ENCODE data around the gene PLIN1.

Gene PLIN1

DNA sequence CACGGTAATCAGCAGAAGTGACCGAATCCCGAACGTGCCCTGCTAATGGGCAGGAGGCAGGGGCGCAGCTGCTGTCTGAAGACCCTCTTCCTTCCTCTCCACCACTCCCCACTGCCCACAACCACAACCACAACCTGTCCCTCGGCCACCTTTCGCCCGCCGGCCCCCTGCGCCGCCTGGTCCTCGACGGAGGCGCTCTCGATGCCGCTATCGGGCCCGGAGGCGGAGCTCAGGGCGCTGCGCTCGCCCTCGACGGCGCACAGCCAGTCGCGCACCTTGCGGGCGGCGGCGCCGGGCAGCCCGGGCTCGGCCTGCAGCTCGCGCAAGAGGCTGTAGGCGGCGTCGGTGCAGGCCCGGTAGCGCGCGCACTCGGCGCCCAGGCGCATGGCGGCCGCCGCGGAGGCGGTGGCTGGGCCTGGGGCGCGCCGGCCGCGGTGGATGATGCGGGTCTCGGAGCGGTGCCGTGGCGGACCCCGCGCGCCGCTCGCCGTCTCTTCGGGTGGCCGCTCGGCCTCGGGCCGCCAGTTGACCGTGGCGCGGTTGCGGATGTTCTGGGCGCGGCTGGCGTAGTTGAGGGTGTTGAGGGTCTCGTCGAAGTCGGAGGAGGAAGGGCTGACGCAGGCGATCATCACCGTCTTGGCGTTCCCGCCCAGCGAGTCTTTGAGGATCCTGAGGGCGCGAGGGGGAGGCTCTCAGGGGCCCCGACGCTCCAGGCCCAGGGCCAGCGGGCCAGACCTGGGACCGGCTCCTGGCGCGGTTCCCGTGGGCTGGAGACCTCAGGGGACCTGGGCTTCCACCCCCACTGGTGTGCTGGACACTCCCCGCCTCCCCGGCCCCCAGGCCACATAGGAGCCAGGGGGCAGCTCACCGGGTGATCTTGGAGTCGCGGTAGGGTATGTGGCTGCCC is 30.8 kb downstream of the PLIN1 start:
- H3K27me3 ChIP-seq (replicated peaks in 2 of 5; ENCODE audit: control insufficient read depth in 4 of 5, insufficient read depth in 5 of 5, low read length in 4 of 5) = no peaks in the 10 kb centered on the region
- H3K36me3 ChIP-seq (ENCODE audit: control insufficient read depth in 4 of 4, insufficient read depth in 4 of 4, low read length in 3 of 4) = peaks cover 0 to 37% (median 13%) of the 10 kb centered on the region in 4 experiments
- no peaks in the 10 kb centered on the region for H3K9me3 ChIP-seq (ENCODE audit: control extremely low read depth in 1 of 5, control insufficient read depth in 4 of 5, insufficient read depth in 2 of 5, low read depth in 1 of 5, low read length in 4 of 5)
- CTCF ChIA-PET = interaction anchor here (0.6 to 2.6 kb wide), 7 partner anchors 10 to 391 kb away, joined by 3 to 19 read pairs (median 3); no protein-coding TSS in a partner anchor
- peaks cover 0 to 2% (median 0%) of the 10 kb centered on the region in 4 experiments for H3K4me1 ChIP-seq (ENCODE audit: control extremely low read depth in 1 of 4, control insufficient read depth in 4 of 4, insufficient read depth in 4 of 4, low read length in 3 of 4)
- WGBS (ENCODE audit: insufficient coverage) = 97% methylated on average over 77 of the region's 102 CpGs
- H3K4me3 ChIP-seq (ENCODE audit: control insufficient read depth in 1 of 7, extremely low read depth in 1 of 7, insufficient read depth in 4 of 7, low read depth in 2 of 7, low read length in 6 of 7) = no peak overlapping the region
- no peak overlapping the region for H3K27ac ChIP-seq (ENCODE audit: insufficient read depth in 1 of 2, low read depth in 1 of 2, low read length in 2 of 2, poor library complexity in 1 of 2, severe bottlenecking in 2 of 2)
- DNase-seq = no peak
- POLR2A ChIA-PET = no interaction called here

DNA sequence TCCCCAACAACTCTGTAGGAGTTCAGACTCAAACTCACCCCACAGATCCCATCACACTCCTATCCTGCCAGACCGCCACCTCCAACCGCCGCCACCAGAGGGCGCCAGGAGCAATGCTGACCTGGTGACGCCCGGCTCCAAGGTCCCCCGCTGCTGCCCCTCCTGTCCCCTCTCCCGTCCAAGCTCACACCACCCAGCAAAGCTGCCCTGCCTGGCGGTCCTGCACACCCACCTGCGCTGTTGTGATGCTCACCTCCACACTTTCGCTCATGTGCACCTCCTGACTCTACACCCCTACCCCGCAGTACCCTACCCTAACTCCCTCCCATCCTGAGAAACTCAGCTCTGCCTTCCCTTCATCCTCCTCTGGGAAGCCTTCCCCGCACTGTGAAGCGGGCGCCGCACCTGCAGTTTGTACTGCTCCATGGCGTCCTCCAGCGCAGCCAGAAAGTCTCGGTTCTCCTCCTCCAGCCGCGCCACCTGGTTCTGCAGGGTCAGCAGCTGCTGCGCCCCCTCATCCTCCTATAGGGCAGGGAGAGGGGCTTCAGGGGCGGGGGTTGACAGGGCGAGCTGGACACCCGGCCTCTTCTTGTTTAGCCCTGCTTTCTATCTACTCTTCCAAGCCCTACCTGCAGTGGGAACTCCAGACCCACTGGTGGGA is 31.8 kb downstream of the PLIN1 start:
- 46% methylated on average over 15 of the region's 25 CpGs for WGBS (ENCODE audit: insufficient coverage)
- POLR2A ChIA-PET = no interaction called here
- H3K36me3 ChIP-seq (ENCODE audit: control insufficient read depth in 4 of 4, insufficient read depth in 4 of 4, low read length in 3 of 4) = peaks cover 0 to 36% (median 13%) of the 10 kb centered on the region in 4 experiments
- H3K4me1 ChIP-seq (ENCODE audit: control extremely low read depth in 1 of 4, control insufficient read depth in 4 of 4, insufficient read depth in 4 of 4, low read length in 3 of 4) = peaks cover 0 to 2% (median 0%) of the 10 kb centered on the region in 4 experiments
- H3K4me3 ChIP-seq (ENCODE audit: control insufficient read depth in 1 of 7, extremely low read depth in 1 of 7, insufficient read depth in 4 of 7, low read depth in 2 of 7, low read length in 6 of 7) = no peak overlapping the region
- H3K27me3 ChIP-seq (replicated peaks in 2 of 5; ENCODE audit: control insufficient read depth in 4 of 5, insufficient read depth in 5 of 5, low read length in 4 of 5) = no peaks in the 10 kb centered on the region
- CTCF ChIA-PET = interaction anchor here (1.1 to 2.6 kb wide), 6 partner anchors 11 to 121 kb away, joined by 3 to 19 read pairs (median 6); no protein-coding TSS in a partner anchor
- no peak overlapping the region for H3K27ac ChIP-seq (ENCODE audit: insufficient read depth in 1 of 2, low read depth in 1 of 2, low read length in 2 of 2, poor library complexity in 1 of 2, severe bottlenecking in 2 of 2)
- H3K9me3 ChIP-seq (ENCODE audit: control extremely low read depth in 1 of 5, control insufficient read depth in 4 of 5, insufficient read depth in 2 of 5, low read depth in 1 of 5, low read length in 4 of 5) = no peaks in the 10 kb centered on the region
- peak; percentile 49 to 64 (median 58) for DNase-seq

DNA sequence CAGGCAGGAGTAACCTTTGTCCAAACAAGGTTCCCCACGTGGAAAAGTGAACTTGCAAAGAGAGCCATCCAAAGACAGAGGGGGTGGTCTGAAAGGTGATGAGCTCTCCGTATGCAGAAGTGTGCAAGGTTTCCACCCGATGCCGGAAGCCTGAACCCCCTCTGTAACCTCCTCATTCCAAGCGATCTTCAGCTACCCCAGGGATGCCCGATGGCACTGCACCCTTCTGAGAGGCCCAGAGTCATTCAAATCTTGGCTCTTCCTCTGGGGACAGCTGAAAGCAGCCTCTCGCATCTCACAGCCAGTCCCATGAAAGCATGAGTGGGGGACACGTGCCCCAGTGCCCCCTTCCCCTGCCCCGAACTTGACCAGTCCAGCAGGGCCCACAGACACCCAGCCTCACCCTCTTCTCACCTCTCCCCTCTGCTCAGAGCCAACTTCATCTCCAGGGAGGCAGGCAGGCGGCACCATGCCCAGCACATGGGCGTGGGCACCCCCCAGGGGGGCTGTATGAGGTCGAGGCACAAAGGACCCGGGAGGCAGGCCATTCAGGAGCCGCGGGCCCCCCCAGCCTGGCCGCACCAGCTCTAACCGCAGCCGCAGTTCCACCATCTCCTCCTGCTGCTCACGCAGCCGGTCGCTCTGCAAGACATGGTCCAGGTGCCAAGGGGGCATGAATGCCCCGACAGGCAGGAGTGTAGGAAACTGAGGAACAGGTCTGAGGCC is 32.6 kb downstream of the PLIN1 start:
- Histone ChIP-seq H3K27me3 (replicated peaks in 2 of 5; ENCODE audit: control insufficient read depth in 4 of 5, insufficient read depth in 5 of 5, low read length in 4 of 5) (no peaks in the 10 kb centered on the region), H3K9me3 (ENCODE audit: control extremely low read depth in 1 of 5, control insufficient read depth in 4 of 5, insufficient read depth in 2 of 5, low read depth in 1 of 5, low read length in 4 of 5) (no peaks in the 10 kb centered on the region), H3K36me3 (ENCODE audit: control insufficient read depth in 4 of 4, insufficient read depth in 4 of 4, low read length in 3 of 4) (peaks cover 0 to 39% (median 12%) of the 10 kb centered on the region in 4 experiments), H3K4me3 (ENCODE audit: control insufficient read depth in 1 of 7, extremely low read depth in 1 of 7, insufficient read depth in 4 of 7, low read depth in 2 of 7, low read length in 6 of 7) (no peak overlapping the region), H3K4me1 (ENCODE audit: control extremely low read depth in 1 of 4, control insufficient read depth in 4 of 4, insufficient read depth in 4 of 4, low read length in 3 of 4) (peaks cover 0 to 2% (median 0%) of the 10 kb centered on the region in 4 experiments), H3K27ac (ENCODE audit: insufficient read depth in 1 of 2, low read depth in 1 of 2, low read length in 2 of 2, poor library complexity in 1 of 2, severe bottlenecking in 2 of 2) (no peak overlapping the region)
- DNase-seq = no peak
- ChIA-PET POLR2A (no interaction called here), CTCF (interaction anchor here (0.7 to 2.6 kb wide), 10 partner anchors 12 to 97 kb away, joined by 3 to 19 read pairs (median 4); no protein-coding TSS in a partner anchor)
- whole genome bisulfite sequencing (ENCODE audit: insufficient coverage) = 92% methylated on average over 19 of the region's 22 CpGs

DNA sequence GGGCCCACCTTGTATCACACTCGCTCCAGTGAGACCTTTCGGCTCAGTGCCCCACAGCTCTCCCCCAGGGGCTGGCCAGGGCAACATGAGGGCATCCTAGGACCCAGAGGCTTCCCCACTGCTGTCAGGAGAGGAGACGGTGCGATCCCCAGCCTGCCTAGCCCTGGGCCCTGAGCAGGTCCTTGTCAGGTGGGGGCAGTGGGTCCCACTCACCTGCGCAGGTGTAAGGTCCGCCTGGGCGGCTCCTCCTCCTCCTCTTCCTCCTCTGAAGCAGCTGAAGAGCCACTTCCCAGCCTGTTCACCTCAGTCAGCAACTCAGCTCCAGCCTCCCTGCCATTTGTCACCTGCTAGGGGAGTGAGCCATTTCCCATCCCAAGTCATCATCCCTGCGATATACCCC is 33.5 kb downstream of the PLIN1 start:
- H3K36me3 ChIP-seq (ENCODE audit: control insufficient read depth in 4 of 4, insufficient read depth in 4 of 4, low read length in 3 of 4) = peaks cover 0 to 44% (median 11%) of the 10 kb centered on the region in 4 experiments
- H3K4me3 ChIP-seq (ENCODE audit: control insufficient read depth in 1 of 7, extremely low read depth in 1 of 7, insufficient read depth in 4 of 7, low read depth in 2 of 7, low read length in 6 of 7) = no peak overlapping the region
- H3K4me1 ChIP-seq (ENCODE audit: control extremely low read depth in 1 of 4, control insufficient read depth in 4 of 4, insufficient read depth in 4 of 4, low read length in 3 of 4) = peaks cover 0 to 2% (median 0%) of the 10 kb centered on the region in 4 experiments
- no peaks in the 10 kb centered on the region for H3K27me3 ChIP-seq (replicated peaks in 2 of 5; ENCODE audit: control insufficient read depth in 4 of 5, insufficient read depth in 5 of 5, low read length in 4 of 5)
- no peaks in the 10 kb centered on the region for H3K9me3 ChIP-seq (ENCODE audit: control extremely low read depth in 1 of 5, control insufficient read depth in 4 of 5, insufficient read depth in 2 of 5, low read depth in 1 of 5, low read length in 4 of 5)
- POLR2A ChIA-PET = no interaction called here
- CTCF ChIA-PET = interaction anchor here (0.7 to 2.6 kb wide), 7 partner anchors 13 to 243 kb away, joined by 3 to 19 read pairs (median 3); no protein-coding TSS in a partner anchor
- WGBS (ENCODE audit: insufficient coverage) = 93% methylated on average over 5 of the region's 8 CpGs
- DNase-seq = no peak
- H3K27ac ChIP-seq (ENCODE audit: insufficient read depth in 1 of 2, low read depth in 1 of 2, low read length in 2 of 2, poor library complexity in 1 of 2, severe bottlenecking in 2 of 2) = no peak overlapping the region

DNA sequence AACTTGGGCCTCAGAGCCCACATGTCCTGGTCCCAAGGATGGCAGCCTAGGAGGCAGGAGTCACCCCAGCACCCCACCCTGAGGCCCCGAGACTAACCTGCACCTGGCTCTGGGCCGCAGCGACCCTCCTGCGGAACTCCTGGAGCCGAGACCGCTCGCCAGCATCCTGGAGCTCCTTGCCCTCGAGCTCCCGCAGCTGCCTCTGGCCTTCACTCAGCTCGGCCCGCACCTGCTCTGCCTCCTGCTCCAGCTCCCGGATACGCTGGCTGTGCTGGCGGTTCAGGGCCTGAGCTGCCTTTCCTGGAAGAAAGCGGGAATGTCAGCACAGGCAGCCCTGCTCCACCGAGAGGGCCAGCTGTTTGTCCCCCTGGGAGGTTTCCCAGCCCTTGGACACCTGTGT is 37.1 kb downstream of the PLIN1 start:
- ChIA-PET CTCF (no interaction called here), POLR2A (no interaction called here)
- Histone ChIP-seq H3K27ac (ENCODE audit: insufficient read depth in 1 of 2, low read depth in 1 of 2, low read length in 2 of 2, poor library complexity in 1 of 2, severe bottlenecking in 2 of 2) (no peak overlapping the region), H3K27me3 (replicated peaks in 2 of 5; ENCODE audit: control insufficient read depth in 4 of 5, insufficient read depth in 5 of 5, low read length in 4 of 5) (no peaks in the 10 kb centered on the region), H3K9me3 (ENCODE audit: control extremely low read depth in 1 of 5, control insufficient read depth in 4 of 5, insufficient read depth in 2 of 5, low read depth in 1 of 5, low read length in 4 of 5) (no peaks in the 10 kb centered on the region), H3K4me3 (ENCODE audit: control insufficient read depth in 1 of 7, extremely low read depth in 1 of 7, insufficient read depth in 4 of 7, low read depth in 2 of 7, low read length in 6 of 7) (no peak overlapping the region), H3K36me3 (ENCODE audit: control insufficient read depth in 4 of 4, insufficient read depth in 4 of 4, low read length in 3 of 4) (peaks cover 2 to 26% (median 10%) of the 10 kb centered on the region in 4 experiments), H3K4me1 (ENCODE audit: control extremely low read depth in 1 of 4, control insufficient read depth in 4 of 4, insufficient read depth in 4 of 4, low read length in 3 of 4) (no peaks in the 10 kb centered on the region)
- no peak for DNase-seq
- 97% methylated on average over 16 of the region's 16 CpGs for WGBS (ENCODE audit: insufficient coverage)

DNA sequence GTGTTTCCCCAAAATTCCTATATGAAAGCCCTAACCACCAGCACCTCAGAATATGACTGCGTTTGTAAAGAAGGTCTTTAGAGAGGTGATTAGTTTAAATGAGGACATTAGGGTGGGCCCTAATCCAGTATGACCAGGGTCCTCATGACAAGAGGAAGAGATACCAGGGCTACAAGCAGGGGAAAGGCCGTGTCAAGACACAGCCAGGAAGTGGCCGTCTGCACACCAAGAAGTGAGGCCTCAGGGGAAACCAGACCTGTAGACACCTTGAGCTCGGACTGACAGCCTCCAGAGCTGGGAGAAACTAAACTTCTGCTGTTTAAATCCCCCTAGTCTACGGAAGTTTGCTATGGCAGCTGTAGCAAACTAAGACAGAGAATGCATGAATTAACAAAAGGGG is 38.1 kb downstream of the PLIN1 start:
- Histone ChIP-seq H3K27me3 (replicated peaks in 2 of 5; ENCODE audit: control insufficient read depth in 4 of 5, insufficient read depth in 5 of 5, low read length in 4 of 5) (no peaks in the 10 kb centered on the region), H3K36me3 (ENCODE audit: control insufficient read depth in 4 of 4, insufficient read depth in 4 of 4, low read length in 3 of 4) (peaks cover 2 to 23% (median 10%) of the 10 kb centered on the region in 4 experiments), H3K4me1 (ENCODE audit: control extremely low read depth in 1 of 4, control insufficient read depth in 4 of 4, insufficient read depth in 4 of 4, low read length in 3 of 4) (no peaks in the 10 kb centered on the region), H3K27ac (ENCODE audit: insufficient read depth in 1 of 2, low read depth in 1 of 2, low read length in 2 of 2, poor library complexity in 1 of 2, severe bottlenecking in 2 of 2) (no peak overlapping the region), H3K4me3 (ENCODE audit: control insufficient read depth in 1 of 7, extremely low read depth in 1 of 7, insufficient read depth in 4 of 7, low read depth in 2 of 7, low read length in 6 of 7) (no peak overlapping the region), H3K9me3 (ENCODE audit: control extremely low read depth in 1 of 5, control insufficient read depth in 4 of 5, insufficient read depth in 2 of 5, low read depth in 1 of 5, low read length in 4 of 5) (no peaks in the 10 kb centered on the region)
- POLR2A ChIA-PET = no interaction called here
- DNase-seq = no peak
- CTCF ChIA-PET = no interaction called here
- WGBS (ENCODE audit: insufficient coverage) = 51% methylated on average over 2 of the region's 5 CpGs
